UCSD-AML1 (cell line): ENCODE measurements around the gene FOSL1.
A peak's percentile ranks its signal among the peaks of the same experiment; 100 is the strongest.

Experiments
- DNase-seq: peaks from one replicate; lab custom pipeline; 2025; ENCODE audit not compliant: unreplicated experiment; lab: John Stamatoyannopoulos, UW

The FOSL1 gene

GRCh38 chr11:65919573-65920371, 19.6 kb upstream of the FOSL1 start:
- peak; percentile 67 for DNase-seq

GRCh38 chr11:65919141-65919572, 19.0 kb upstream of the FOSL1 start, which contains the start of gene DRAP1:
TSS of gene DRAP1 (plus strand) at chr11:65919426. CDS start at chr11:65919502, 76 bp downstream.
- peak; percentile 99 for DNase-seq

GRCh38 chr11:65918211-65919140, 18.3 kb upstream of the FOSL1 start, which contains the start of gene C11orf68:
TSS of gene C11orf68 (minus strand) at chr11:65919062. CDS start at chr11:65919031, 31 bp downstream.
- no peak for DNase-seq

- DNase-seq = no peak
These were observed 17.4 kb upstream of the FOSL1 start for GRCh38 chr11:65917434-65918210.

GRCh38 chr11:65917077-65917433, 16.9 kb upstream of the FOSL1 start:
- no peak for DNase-seq

GRCh38 chr11:65916391-65916790, 16.2 kb upstream of the FOSL1 start:
- DNase-seq = no peak

GRCh38 chr11:65915821-65916251, 15.6 kb upstream of the FOSL1 start:
- DNase-seq = no peak

GRCh38 chr11:65915101-65915820, 15.1 kb upstream of the FOSL1 start:
- DNase-seq = peak; percentile 30

- DNase-seq = no peak
These were observed 12.7 kb upstream of the FOSL1 start for GRCh38 chr11:65912845-65913244.

- DNase-seq = peak; percentile 38
These were observed 11.7 kb upstream of the FOSL1 start for GRCh38 chr11:65911682-65912568.

GRCh38 chr11:65907878-65908277, 7.7 kb upstream of the FOSL1 start:
- DNase-seq = no peak

GRCh38 chr11:65906602-65907001, 6.4 kb upstream of the FOSL1 start:
- DNase-seq = no peak

- DNase-seq = no peak
These were observed 3.5 kb upstream of the FOSL1 start for GRCh38 chr11:65903715-65904114.

- DNase-seq = peak; percentile 19
These were observed 2.9 kb upstream of the FOSL1 start for GRCh38 chr11:65903068-65903481.

- no peak for DNase-seq
These were observed 652 bp upstream of the FOSL1 start for GRCh38 chr11:65900899-65901180.

- DNase-seq = peak; percentile 78
These were observed 648 bp downstream of the FOSL1 start for GRCh38 chr11:65899356-65900124.

GRCh38 chr11:65898656-65899355, 1.4 kb downstream of the FOSL1 start:
- DNase-seq = no peak

GRCh38 chr11:65897020-65897471, 3.1 kb downstream of the FOSL1 start:
- no peak for DNase-seq
